Measurements from ENCODE around the gene AEBP2.

- TF ChIP-seq, protein P1, sequence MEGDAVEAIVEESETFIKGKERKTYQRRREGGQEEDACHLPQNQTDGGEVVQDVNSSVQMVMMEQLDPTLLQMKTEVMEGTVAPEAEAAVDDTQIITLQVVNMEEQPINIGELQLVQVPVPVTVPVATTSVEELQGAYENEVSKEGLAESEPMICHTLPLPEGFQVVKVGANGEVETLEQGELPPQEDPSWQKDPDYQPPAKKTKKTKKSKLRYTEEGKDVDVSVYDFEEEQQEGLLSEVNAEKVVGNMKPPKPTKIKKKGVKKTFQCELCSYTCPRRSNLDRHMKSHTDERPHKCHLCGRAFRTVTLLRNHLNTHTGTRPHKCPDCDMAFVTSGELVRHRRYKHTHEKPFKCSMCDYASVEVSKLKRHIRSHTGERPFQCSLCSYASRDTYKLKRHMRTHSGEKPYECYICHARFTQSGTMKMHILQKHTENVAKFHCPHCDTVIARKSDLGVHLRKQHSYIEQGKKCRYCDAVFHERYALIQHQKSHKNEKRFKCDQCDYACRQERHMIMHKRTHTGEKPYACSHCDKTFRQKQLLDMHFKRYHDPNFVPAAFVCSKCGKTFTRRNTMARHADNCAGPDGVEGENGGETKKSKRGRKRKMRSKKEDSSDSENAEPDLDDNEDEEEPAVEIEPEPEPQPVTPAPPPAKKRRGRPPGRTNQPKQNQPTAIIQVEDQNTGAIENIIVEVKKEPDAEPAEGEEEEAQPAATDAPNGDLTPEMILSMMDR (IDR thresholded peaks at IDR 0.05; ENCODE audit: low read length): no peak
- no peak for TF ChIP-seq EZH2 (optimal IDR thresholded peaks at IDR 0.05; ENCODE audit: low read depth, low read length)
- TF ChIP-seq EZH2phosphoT487 (IDR thresholded peaks at IDR 0.05; ENCODE audit: low read length): no peak
Measured at GRCh38 chr12:19498099-19498498, 58.8 kb downstream of the AEBP2 start.
